SH-SY5Y (cell line): ENCODE measurements around the gene SPIN1.

ENCODE experiments used
- GATA2 ChIP-seq: IDR thresholded peaks from 2 replicates; pipeline ENCODE4 v1.6.1; 2011; ENCODE audit warnings: mild to moderate bottlenecking, low read depth, low read length
- GATA3 ChIP-seq: IDR thresholded peaks from 2 replicates; pipeline ENCODE4 v1.6.1; 2011; ENCODE audit warnings: low read depth, mild to moderate bottlenecking, low read length, moderate library complexity

- TF ChIP-seq GATA2 (no peak), GATA3 (no peak)
Measured at GRCh38 chr9:88373045-88373444, 15.2 kb upstream of the SPIN1 start.
